ELR (cell line): ENCODE results near the gene THOC7.

Experiments used
- DNase-seq: peaks from one replicate; pipeline ENCODE4 v3.0.0-alpha.2; 2015; ENCODE audit warnings: low read depth

Gene THOC7

DNA sequence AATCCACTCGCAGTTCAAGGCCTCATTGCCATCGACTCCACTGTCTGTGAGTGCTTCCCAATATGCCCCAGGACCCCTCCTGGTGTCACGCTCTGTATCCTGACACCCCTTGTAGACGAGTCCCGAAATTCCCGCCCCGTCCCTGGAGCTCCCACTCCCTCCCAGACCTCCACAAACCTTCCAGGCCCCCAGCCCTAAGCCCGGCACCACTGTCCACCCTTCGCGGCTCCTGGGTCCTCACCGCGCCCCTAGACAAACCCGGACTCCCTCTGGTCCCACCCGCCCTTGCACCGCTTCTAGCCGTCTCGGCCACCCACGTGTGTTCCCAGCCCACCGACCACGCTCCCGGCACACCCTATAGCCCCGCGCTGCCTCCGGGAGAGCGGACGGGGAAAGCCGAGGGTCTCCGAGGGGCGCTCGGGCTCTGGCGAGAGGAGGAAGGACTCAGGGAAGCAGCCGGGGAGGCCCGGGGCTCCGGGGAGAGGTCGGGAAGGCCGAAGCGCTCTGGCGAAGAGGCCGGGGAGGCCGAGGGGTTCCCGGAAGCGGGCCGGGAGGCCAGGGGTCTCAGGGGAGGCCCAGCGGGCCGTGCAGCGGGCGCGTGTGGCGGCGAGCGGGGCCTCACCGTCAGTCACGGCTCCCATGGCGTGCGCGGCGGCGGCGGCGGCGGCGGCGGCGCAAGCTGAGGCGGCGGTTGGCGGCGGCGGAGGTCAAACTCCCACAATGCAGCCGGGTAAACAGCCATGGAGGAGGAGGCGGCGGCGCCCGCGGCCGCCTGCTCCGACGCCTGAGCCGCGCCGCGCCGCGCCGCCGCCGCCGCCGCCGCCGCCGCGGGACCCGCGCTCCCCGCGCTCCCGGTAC lies at the start of gene THOC7, which contains the start of gene ATXN7:
Gene THOC7, minus strand, starts transcription at position 656 of the 858 bp plus-strand sequence. Its CDS starts 15 bp downstream, at position 641.
Gene ATXN7, plus strand, starts transcription at position 718 of the 858 bp plus-strand sequence. CDS start 48,732 bp downstream, outside the sequence.
- peak; percentile 71 for DNase-seq

GRCh38 chr3:63912768-63913588 lies 49.4 kb upstream of the THOC7 start:
- DNase-seq, result peak; percentile 74

DNA sequence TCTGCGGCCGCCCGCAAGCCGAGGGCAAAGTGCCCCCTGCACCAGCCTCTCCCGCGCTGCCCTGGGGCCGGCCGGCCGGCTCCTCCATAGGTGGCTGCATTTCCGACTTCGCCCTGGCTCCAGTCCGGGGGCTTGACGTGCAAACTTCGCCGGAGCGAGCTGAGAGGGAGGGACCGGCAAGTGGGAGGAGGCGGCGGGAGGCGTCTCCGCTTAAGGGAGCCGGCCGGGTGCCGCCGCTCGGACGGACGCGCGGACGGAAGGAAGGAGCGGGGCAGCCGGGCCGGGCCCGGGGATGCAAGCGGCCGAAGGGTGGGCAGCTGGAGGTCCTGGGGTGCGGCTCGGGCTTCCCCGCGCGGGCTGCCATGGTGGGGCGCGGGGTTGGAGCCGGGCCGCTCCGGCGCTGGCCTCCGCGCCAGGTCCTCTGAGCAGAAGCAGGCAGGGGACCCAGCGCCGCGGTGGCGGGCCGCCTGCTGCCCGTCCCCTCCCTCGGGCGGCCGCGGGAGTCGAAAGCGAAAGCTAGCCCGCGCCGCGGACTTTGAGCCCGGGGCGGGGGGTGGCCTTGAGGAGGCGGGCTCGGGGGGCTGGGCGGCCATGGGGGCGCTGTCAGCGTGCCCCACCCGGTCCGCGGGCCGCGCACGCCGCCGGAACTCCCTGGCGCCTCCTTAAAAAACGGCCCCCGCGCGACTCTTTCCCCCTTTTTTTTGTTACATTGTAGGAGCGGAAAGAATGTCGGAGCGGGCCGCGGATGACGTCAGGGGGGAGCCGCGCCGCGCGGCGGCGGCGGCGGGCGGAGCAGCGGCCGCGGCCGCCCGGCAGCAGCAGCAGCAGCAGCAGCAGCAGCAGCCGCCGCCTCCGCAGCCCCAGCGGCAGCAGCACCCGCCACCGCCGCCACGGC lies 48.5 kb upstream of the THOC7 start, which contains the start of gene SCAANT1:
Gene SCAANT1, minus strand, starts transcription at position 511 of the 895 bp plus-strand sequence.
- DNase-seq, result peak; percentile 91

DNA sequence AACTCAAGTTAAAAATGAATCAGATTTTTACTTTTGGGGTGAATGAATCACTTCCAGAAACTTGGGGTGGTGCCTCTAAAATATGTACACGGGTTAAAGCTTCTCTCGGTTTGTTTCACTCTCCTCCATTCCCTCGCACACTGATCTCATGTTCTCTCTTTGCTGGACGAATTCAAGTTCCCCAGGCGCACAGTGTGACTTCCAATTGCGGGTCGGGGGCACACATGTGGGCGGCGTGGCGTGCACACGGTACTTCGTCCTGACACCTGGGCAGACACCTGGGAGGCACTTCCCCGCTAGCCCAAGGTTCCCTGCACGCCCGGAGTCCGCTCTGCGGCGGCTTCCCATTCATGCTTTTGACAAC lies 47.9 kb upstream of the THOC7 start:
- DNase-seq, result peak; percentile 38

DNA sequence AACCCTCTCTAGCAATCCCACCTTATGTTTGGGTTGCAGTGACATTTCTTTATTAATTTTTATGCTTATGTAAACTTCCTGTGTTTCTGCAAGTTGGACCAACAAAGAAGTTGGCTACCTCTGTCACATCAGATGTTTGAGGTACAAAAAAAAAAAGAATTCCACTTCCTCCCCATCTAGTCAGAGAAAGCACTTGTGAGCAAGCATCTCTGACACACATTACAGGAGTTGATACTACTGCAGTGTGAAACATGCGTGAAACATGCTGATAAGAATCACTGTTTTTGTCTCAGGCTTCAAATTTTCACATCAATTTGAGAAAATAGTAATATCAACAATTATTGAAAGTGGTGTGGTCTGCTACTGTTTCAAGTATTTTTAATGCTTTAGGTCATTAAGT lies 47.3 kb upstream of the THOC7 start:
- peak; percentile 61 for DNase-seq

GRCh38 chr3:63910001-63910400 lies 46.4 kb upstream of the THOC7 start:
- no peak for DNase-seq

- DNase-seq, result peak; percentile 42
Measured at GRCh38 chr3:63909431-63909830, 45.8 kb upstream of the THOC7 start.

- no peak for DNase-seq
Measured at GRCh38 chr3:63908776-63909175, 45.2 kb upstream of the THOC7 start.

GRCh38 chr3:63908081-63908736 lies 44.6 kb upstream of the THOC7 start:
- peak; percentile 29 for DNase-seq

DNA sequence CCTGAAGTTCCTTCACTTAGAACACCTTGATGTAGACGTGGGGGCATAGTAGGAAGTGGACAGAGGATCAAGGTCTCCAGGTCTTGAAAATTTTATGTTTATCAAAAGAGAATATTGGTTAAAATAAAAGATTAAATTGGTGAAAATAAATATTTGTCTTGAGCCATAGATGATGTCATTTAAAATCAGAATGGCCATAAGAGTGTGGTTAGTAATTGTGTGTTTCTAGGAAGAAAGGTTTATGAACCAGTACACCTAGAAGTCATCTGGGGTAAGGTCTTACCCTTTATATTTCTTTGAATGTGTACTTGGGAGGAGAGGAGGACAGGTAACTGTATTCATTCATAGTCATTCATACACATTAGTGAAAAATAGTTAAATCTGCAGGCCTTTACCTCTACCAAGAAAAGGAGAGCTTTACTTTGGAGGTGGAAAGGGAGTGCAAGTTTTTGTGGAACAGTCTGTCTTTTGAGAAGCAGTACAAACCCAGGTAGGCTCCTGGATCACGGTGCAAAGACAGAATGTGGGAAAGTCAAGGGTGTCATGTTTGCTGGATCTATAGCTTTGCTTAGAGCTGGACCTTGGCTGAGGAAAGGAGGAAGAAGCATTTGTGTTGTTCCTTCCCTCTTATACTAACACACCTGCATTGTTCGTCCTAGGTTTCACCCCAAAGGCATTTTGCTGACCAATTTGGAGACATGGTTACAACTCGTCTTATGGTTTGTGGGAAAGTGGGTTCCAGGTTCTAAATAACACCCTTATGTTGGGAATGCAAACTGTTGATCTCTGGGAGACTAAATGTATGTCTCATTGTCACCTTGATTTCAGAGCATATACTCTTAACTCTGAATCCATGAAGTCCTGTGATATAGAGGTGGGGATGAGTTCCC lies 42.4 kb upstream of the THOC7 start:
- DNase-seq, result no peak

DNA sequence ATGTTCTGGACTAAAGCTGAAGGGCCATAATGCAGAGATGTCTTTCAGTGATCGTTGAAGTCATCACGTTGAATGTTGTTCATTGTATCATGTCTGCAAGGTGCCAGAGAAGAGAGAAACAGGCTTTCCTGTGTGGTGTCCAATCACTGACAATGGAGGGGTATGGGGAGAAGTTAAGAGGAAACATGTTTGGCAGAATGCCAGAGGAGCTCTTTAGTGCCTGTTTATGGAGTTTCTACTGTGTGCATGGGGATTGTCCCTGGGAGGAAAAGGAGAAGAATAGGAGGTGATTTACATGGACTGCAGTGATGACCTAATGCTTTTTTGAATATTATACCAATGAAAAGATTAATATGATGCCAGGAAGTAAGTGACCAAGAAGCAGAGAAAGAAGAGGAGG lies 36.9 kb upstream of the THOC7 start:
- no peak for DNase-seq

- no peak for DNase-seq
Measured at GRCh38 chr3:63900010-63900409, 36.4 kb upstream of the THOC7 start.

- no peak for DNase-seq
Measured at GRCh38 chr3:63896332-63897030, 32.9 kb upstream of the THOC7 start.

DNA sequence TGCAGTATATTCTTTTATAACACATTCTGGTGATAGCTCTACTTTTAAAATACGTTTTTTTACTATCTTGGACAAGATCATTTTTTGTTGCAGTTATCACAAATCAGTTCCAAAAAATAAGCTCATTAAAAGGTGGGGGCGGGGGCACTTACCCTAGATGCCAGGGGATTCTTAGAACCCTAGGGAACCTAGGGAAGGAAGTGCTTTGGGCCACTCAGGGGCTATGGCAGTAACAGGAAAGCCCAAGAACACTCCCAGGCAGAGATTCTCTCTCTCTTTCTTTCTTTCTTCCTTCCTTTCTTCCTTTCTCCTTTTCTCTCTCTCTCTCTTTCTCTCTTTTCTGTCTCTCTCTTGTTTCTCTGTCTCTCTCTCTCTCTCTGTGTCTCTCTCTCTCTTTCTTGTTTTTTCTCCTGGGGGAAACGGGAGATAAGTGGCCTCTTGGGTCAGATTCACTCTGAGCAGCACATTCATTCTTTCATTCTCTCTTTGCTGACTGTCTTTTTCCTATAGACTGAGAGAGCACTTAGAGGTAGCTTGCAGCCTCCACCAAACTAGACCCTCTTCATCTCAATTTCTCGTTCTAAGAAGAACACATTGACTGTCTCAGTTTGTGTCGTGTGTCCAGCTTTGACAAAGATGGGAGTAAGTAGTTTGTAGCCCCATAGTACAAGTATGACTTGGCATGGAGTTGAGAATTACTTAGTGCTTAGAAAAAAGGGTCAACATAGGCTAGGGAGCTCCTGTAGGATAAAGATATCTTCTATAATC lies 32.0 kb upstream of the THOC7 start:
- no peak for DNase-seq

- DNase-seq, result no peak
Measured at GRCh38 chr3:63892773-63893352, 29.3 kb upstream of the THOC7 start.

GRCh38 chr3:63891518-63891917 lies 27.9 kb upstream of the THOC7 start:
- DNase-seq, result no peak

- no peak for DNase-seq
Measured at GRCh38 chr3:63886858-63887257, 23.3 kb upstream of the THOC7 start.

DNA sequence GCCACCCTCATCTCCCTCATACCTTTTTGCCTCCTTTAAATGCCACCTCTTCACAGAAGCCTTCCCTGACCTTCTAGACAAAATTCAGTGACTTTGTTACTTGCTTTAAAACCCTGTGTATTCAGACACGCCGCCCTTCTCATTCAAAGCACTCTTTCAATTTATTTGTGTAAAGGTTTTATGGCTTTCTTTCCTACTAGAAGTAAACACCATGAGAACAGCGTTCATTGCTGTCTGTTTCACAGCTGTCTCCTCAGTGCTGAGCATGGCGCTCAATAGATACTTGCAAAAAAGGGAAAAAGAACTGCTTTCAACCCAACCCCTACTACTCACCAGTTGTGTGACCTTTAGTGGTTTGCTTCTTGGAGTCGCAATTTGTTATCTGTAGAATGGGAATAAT lies 17.0 kb upstream of the THOC7 start:
- DNase-seq, result no peak
